ENCODE measurements around the gene CCDC169. TPM values are rescaled to one million over a fixed set of nuclear protein-coding genes. Genes with fewer than 3 reads are reported as not detected.

The CCDC169 gene
- total RNA-seq, 3 donors from 2014 or later: 0.76 TPM; not detected in 2

- Mint-ChIP-seq H3K9me3 (peaks cover 3% of the 10 kb centered on the region), H3K27me3 (ENCODE audit: low read depth) (no peaks in the 10 kb centered on the region), H3K4me3 (no peak overlapping the region), H3K4me1 (ENCODE audit: low read depth) (no peaks in the 10 kb centered on the region), H3K36me3 (ENCODE audit: insufficient read depth) (no peaks in the 10 kb centered on the region)
- ATAC-seq (no peak), DNase-seq (no peak)
Observed at GRCh38 chr13:36242761-36243160, 54.9 kb downstream of the CCDC169 start.

- no peaks in the 10 kb centered on the region for H3K36me3 Mint-ChIP-seq (ENCODE audit: insufficient read depth)
- H3K4me1 Mint-ChIP-seq (ENCODE audit: low read depth): no peaks in the 10 kb centered on the region
- H3K9me3 Mint-ChIP-seq: peaks cover 13% of the 10 kb centered on the region
- no peaks in the 10 kb centered on the region for H3K27me3 Mint-ChIP-seq (ENCODE audit: low read depth)
- ATAC-seq (no peak), DNase-seq (no peak)
- H3K4me3 Mint-ChIP-seq: no peak overlapping the region
Observed at GRCh38 chr13:36231236-36231635, 66.4 kb downstream of the CCDC169 start.

- Mint-ChIP-seq H3K4me3 (no peak overlapping the region), H3K27me3 (ENCODE audit: low read depth) (no peaks in the 10 kb centered on the region), H3K36me3 (ENCODE audit: insufficient read depth) (no peaks in the 10 kb centered on the region), H3K9me3 (peaks cover 9% of the 10 kb centered on the region), H3K4me1 (ENCODE audit: low read depth) (no peaks in the 10 kb centered on the region)
- ATAC-seq (no peak), DNase-seq (no peak)
Observed at GRCh38 chr13:36224730-36225129, 72.9 kb downstream of the CCDC169 start.

- H3K27me3 Mint-ChIP-seq (ENCODE audit: low read depth): peaks cover 3% of the 10 kb centered on the region
- no peaks in the 10 kb centered on the region for H3K4me1 Mint-ChIP-seq (ENCODE audit: low read depth)
- H3K36me3 Mint-ChIP-seq (ENCODE audit: insufficient read depth): no peaks in the 10 kb centered on the region
- peaks cover 19% of the 10 kb centered on the region for H3K9me3 Mint-ChIP-seq
- DNase-seq (no peak), ATAC-seq (no peak)
- no peak overlapping the region for H3K4me3 Mint-ChIP-seq
Observed at GRCh38 chr13:36219883-36220282, 77.7 kb downstream of the CCDC169 start.

GRCh38 chr13:36217456-36217855 lies 80.2 kb downstream of the CCDC169 start:
- peaks cover 3% of the 10 kb centered on the region for H3K27me3 Mint-ChIP-seq (ENCODE audit: low read depth)
- no peak for DNase-seq
- H3K4me1 Mint-ChIP-seq (ENCODE audit: low read depth): no peaks in the 10 kb centered on the region
- peaks cover 10% of the 10 kb centered on the region for H3K9me3 Mint-ChIP-seq
- no peak for ATAC-seq
- H3K4me3 Mint-ChIP-seq: no peak overlapping the region
- H3K36me3 Mint-ChIP-seq (ENCODE audit: insufficient read depth): no peaks in the 10 kb centered on the region

- no peaks in the 10 kb centered on the region for H3K4me1 Mint-ChIP-seq (ENCODE audit: low read depth)
- DNase-seq: no peak
Observed at GRCh38 chr13:36214163-36214921, 83.3 kb downstream of the CCDC169 start, which contains the start of gene SOHLH2. Gene SOHLH2 (minus strand): TSS chr13:36214556. CDS start chr13:36214526, 30 bp downstream.

GRCh38 chr13:36212789-36213188 lies 84.8 kb downstream of the CCDC169 start:
- peaks cover 3% of the 10 kb centered on the region for H3K27me3 Mint-ChIP-seq (ENCODE audit: low read depth)
- H3K36me3 Mint-ChIP-seq (ENCODE audit: insufficient read depth): no peaks in the 10 kb centered on the region
- H3K4me1 Mint-ChIP-seq (ENCODE audit: low read depth): no peaks in the 10 kb centered on the region
- peaks cover 8% of the 10 kb centered on the region for H3K9me3 Mint-ChIP-seq
- DNase-seq (no peak), ATAC-seq (no peak)
- H3K4me3 Mint-ChIP-seq: no peak overlapping the region

More at GRCh38 chr13:36214163-36214921, 83.3 kb downstream of the CCDC169 start, which contains the start of gene SOHLH2:
- Mint-ChIP-seq H3K36me3 (ENCODE audit: insufficient read depth) (no peaks in the 10 kb centered on the region), H3K9me3 (peaks cover 10% of the 10 kb centered on the region), H3K27me3 (ENCODE audit: low read depth) (peaks cover 3% of the 10 kb centered on the region), H3K4me3 (no peak within 1 kb of the TSS)
- ATAC-seq: no peak

- no peak for ATAC-seq
- Mint-ChIP-seq H3K9me3 (peaks cover 3% of the 10 kb centered on the region), H3K36me3 (ENCODE audit: insufficient read depth) (no peaks in the 10 kb centered on the region), H3K27me3 (ENCODE audit: low read depth) (peaks cover 3% of the 10 kb centered on the region), H3K4me3 (no peak overlapping the region), H3K4me1 (ENCODE audit: low read depth) (no peaks in the 10 kb centered on the region)
- no peak for DNase-seq
Observed at GRCh38 chr13:36211567-36211966, 86.0 kb downstream of the CCDC169 start.

GRCh38 chr13:36210738-36211137 lies 86.9 kb downstream of the CCDC169 start:
- peaks cover 3% of the 10 kb centered on the region for H3K9me3 Mint-ChIP-seq
- H3K4me1 Mint-ChIP-seq (ENCODE audit: low read depth): no peaks in the 10 kb centered on the region
- ATAC-seq (no peak), DNase-seq (no peak)
- H3K27me3 Mint-ChIP-seq (ENCODE audit: low read depth): peaks cover 3% of the 10 kb centered on the region
- H3K36me3 Mint-ChIP-seq (ENCODE audit: insufficient read depth): no peaks in the 10 kb centered on the region
- H3K4me3 Mint-ChIP-seq: no peak overlapping the region

GRCh38 chr13:36207672-36208071 lies 89.9 kb downstream of the CCDC169 start:
- DNase-seq (no peak), ATAC-seq (no peak)
- no peak overlapping the region for H3K4me3 Mint-ChIP-seq
- no peaks in the 10 kb centered on the region for H3K36me3 Mint-ChIP-seq (ENCODE audit: insufficient read depth)
- H3K9me3 Mint-ChIP-seq: no peaks in the 10 kb centered on the region
- no peaks in the 10 kb centered on the region for H3K27me3 Mint-ChIP-seq (ENCODE audit: low read depth)
- no peaks in the 10 kb centered on the region for H3K4me1 Mint-ChIP-seq (ENCODE audit: low read depth)

GRCh38 chr13:36193151-36193855 lies 104.3 kb downstream of the CCDC169 start:
- Mint-ChIP-seq H3K9me3 (no peaks in the 10 kb centered on the region), H3K4me3 (no peak overlapping the region), H3K4me1 (ENCODE audit: low read depth) (no peaks in the 10 kb centered on the region), H3K36me3 (ENCODE audit: insufficient read depth) (no peaks in the 10 kb centered on the region), H3K27me3 (ENCODE audit: low read depth) (peaks cover 2% of the 10 kb centered on the region)
- DNase-seq (no peak), ATAC-seq (no peak)

- Mint-ChIP-seq H3K4me3 (no peak overlapping the region), H3K27me3 (ENCODE audit: low read depth) (peaks cover under 1% of the 10 kb centered on the region), H3K36me3 (ENCODE audit: insufficient read depth) (no peaks in the 10 kb centered on the region), H3K4me1 (ENCODE audit: low read depth) (no peaks in the 10 kb centered on the region), H3K9me3 (no peaks in the 10 kb centered on the region)
- DNase-seq (no peak), ATAC-seq (no peak)
Observed at GRCh38 chr13:36192166-36192565, 105.4 kb downstream of the CCDC169 start.

GRCh38 chr13:36190771-36191170 lies 106.8 kb downstream of the CCDC169 start:
- no peaks in the 10 kb centered on the region for H3K4me1 Mint-ChIP-seq (ENCODE audit: low read depth)
- no peaks in the 10 kb centered on the region for H3K27me3 Mint-ChIP-seq (ENCODE audit: low read depth)
- H3K36me3 Mint-ChIP-seq (ENCODE audit: insufficient read depth): no peaks in the 10 kb centered on the region
- ATAC-seq (no peak), DNase-seq (no peak)
- no peaks in the 10 kb centered on the region for H3K9me3 Mint-ChIP-seq
- H3K4me3 Mint-ChIP-seq: no peak overlapping the region

GRCh38 chr13:36188441-36188840 lies 109.2 kb downstream of the CCDC169 start:
- no peak for DNase-seq
- Mint-ChIP-seq H3K9me3 (no peaks in the 10 kb centered on the region), H3K36me3 (ENCODE audit: insufficient read depth) (no peaks in the 10 kb centered on the region), H3K4me3 (no peak overlapping the region), H3K4me1 (ENCODE audit: low read depth) (no peaks in the 10 kb centered on the region), H3K27me3 (ENCODE audit: low read depth) (no peaks in the 10 kb centered on the region)
- no peak for ATAC-seq

- no peaks in the 10 kb centered on the region for H3K36me3 Mint-ChIP-seq (ENCODE audit: insufficient read depth)
- ATAC-seq: no peak
- peaks cover 4% of the 10 kb centered on the region for H3K9me3 Mint-ChIP-seq
- H3K4me1 Mint-ChIP-seq (ENCODE audit: low read depth): no peaks in the 10 kb centered on the region
- no peak overlapping the region for H3K4me3 Mint-ChIP-seq
- no peaks in the 10 kb centered on the region for H3K27me3 Mint-ChIP-seq (ENCODE audit: low read depth)
- DNase-seq: no peak
Observed at GRCh38 chr13:36183901-36184300, 113.7 kb downstream of the CCDC169 start.
